ENCODE results near the gene MDFI.

GRCh38 chr6:41607736-41608135 is 30.5 kb upstream of the MDFI start:
- no peak for TF ChIP-seq CTCF (IDR thresholded peaks at IDR 0.05)
- no peak for TF ChIP-seq ZFX (IDR thresholded peaks at IDR 0.05; ENCODE audit: borderline replicate concordance)
